ENCODE results near the gene FEZ2. TPM values are rescaled to one million over a fixed set of nuclear protein-coding genes. Genes with fewer than 3 reads are reported as not detected.

FEZ2 gene
- total and polyA plus RNA-seq, 2 of the 13 experiments (the other 11 are each of a cell fraction or from before 2014, with no cell fraction given): 42.5 to 59.1 TPM

GRCh38 chr2:36626756-36627155, 28.8 kb upstream of the FEZ2 start (continued):
- TF ChIP-seq, protein P1, sequence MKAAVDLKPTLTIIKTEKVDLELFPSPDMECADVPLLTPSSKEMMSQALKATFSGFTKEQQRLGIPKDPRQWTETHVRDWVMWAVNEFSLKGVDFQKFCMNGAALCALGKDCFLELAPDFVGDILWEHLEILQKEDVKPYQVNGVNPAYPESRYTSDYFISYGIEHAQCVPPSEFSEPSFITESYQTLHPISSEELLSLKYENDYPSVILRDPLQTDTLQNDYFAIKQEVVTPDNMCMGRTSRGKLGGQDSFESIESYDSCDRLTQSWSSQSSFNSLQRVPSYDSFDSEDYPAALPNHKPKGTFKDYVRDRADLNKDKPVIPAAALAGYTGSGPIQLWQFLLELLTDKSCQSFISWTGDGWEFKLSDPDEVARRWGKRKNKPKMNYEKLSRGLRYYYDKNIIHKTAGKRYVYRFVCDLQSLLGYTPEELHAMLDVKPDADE (CRISPR knock-in tag; IDR thresholded peaks at IDR 0.05): no peak
- TF ChIP-seq, protein P2, sequence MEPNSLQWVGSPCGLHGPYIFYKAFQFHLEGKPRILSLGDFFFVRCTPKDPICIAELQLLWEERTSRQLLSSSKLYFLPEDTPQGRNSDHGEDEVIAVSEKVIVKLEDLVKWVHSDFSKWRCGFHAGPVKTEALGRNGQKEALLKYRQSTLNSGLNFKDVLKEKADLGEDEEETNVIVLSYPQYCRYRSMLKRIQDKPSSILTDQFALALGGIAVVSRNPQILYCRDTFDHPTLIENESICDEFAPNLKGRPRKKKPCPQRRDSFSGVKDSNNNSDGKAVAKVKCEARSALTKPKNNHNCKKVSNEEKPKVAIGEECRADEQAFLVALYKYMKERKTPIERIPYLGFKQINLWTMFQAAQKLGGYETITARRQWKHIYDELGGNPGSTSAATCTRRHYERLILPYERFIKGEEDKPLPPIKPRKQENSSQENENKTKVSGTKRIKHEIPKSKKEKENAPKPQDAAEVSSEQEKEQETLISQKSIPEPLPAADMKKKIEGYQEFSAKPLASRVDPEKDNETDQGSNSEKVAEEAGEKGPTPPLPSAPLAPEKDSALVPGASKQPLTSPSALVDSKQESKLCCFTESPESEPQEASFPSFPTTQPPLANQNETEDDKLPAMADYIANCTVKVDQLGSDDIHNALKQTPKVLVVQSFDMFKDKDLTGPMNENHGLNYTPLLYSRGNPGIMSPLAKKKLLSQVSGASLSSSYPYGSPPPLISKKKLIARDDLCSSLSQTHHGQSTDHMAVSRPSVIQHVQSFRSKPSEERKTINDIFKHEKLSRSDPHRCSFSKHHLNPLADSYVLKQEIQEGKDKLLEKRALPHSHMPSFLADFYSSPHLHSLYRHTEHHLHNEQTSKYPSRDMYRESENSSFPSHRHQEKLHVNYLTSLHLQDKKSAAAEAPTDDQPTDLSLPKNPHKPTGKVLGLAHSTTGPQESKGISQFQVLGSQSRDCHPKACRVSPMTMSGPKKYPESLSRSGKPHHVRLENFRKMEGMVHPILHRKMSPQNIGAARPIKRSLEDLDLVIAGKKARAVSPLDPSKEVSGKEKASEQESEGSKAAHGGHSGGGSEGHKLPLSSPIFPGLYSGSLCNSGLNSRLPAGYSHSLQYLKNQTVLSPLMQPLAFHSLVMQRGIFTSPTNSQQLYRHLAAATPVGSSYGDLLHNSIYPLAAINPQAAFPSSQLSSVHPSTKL (CRISPR knock-in tag; IDR thresholded peaks at IDR 0.05): no peak
- TF ChIP-seq IRX3 (CRISPR knock-in tag; IDR thresholded peaks at IDR 0.05; ENCODE audit: borderline replicate concordance, low read depth) (no peak), TFDP2 (CRISPR knock-in tag; IDR thresholded peaks at IDR 0.05) (no peak)
- TF ChIP-seq, protein P3, sequence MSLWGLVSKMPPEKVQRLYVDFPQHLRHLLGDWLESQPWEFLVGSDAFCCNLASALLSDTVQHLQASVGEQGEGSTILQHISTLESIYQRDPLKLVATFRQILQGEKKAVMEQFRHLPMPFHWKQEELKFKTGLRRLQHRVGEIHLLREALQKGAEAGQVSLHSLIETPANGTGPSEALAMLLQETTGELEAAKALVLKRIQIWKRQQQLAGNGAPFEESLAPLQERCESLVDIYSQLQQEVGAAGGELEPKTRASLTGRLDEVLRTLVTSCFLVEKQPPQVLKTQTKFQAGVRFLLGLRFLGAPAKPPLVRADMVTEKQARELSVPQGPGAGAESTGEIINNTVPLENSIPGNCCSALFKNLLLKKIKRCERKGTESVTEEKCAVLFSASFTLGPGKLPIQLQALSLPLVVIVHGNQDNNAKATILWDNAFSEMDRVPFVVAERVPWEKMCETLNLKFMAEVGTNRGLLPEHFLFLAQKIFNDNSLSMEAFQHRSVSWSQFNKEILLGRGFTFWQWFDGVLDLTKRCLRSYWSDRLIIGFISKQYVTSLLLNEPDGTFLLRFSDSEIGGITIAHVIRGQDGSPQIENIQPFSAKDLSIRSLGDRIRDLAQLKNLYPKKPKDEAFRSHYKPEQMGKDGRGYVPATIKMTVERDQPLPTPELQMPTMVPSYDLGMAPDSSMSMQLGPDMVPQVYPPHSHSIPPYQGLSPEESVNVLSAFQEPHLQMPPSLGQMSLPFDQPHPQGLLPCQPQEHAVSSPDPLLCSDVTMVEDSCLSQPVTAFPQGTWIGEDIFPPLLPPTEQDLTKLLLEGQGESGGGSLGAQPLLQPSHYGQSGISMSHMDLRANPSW (CRISPR knock-in tag; IDR thresholded peaks at IDR 0.05; ENCODE audit: borderline replicate concordance): no peak
